Kidney epithelial cell (primary cell): Measurements from ENCODE around the gene KISS1R. TPM values are rescaled to one million over a fixed set of nuclear protein-coding genes. Genes with fewer than 3 reads are reported as not detected.
A peak's percentile ranks its signal among the peaks of the same experiment; 100 is the strongest.

Experiments
- DNase-seq: peaks from one replicate; pipeline ENCODE4 v3.0.0-alpha.2; 2010; ENCODE audit warnings: low read depth
- H3K27me3 ChIP-seq: 2 replicates; pipeline ENCODE4 v1.6.0; 2011; ENCODE audit warnings: low read length; ENCODE audit not compliant: control insufficient read depth, insufficient read depth
- H3K36me3 ChIP-seq: 2 replicates; pipeline ENCODE4 v1.5.1; 2011; ENCODE audit warnings: low read length; ENCODE audit not compliant: control insufficient read depth, insufficient read depth
- H3K4me3 ChIP-seq: 2 replicates; pipeline ENCODE4 v1.5.1; 2011; ENCODE audit warnings: low read depth, mild to moderate bottlenecking, control low read depth, low read length
- total RNA-seq: library from RNA; depleted of rRNA; stranded (reverse); fragments of >200 nt; gene quantifications from 2 replicates; pipeline ENCODE4 v1.2.3, GENCODE V29; 2015
- TF ChIP-seq, protein P1 (sequence below): IDR thresholded peaks from 2 replicates; pipeline ENCODE4 v1.5.1; 2011; ENCODE audit warnings: mild to moderate bottlenecking, moderate library complexity, low read length, control low read depth, inconsistent platforms; ENCODE audit not compliant: insufficient read depth, poor library complexity, severe bottlenecking

Gene KISS1R
- 0.75 TPM in 1 of 2 replicates, not detected in the other for total RNA-seq

DNA sequence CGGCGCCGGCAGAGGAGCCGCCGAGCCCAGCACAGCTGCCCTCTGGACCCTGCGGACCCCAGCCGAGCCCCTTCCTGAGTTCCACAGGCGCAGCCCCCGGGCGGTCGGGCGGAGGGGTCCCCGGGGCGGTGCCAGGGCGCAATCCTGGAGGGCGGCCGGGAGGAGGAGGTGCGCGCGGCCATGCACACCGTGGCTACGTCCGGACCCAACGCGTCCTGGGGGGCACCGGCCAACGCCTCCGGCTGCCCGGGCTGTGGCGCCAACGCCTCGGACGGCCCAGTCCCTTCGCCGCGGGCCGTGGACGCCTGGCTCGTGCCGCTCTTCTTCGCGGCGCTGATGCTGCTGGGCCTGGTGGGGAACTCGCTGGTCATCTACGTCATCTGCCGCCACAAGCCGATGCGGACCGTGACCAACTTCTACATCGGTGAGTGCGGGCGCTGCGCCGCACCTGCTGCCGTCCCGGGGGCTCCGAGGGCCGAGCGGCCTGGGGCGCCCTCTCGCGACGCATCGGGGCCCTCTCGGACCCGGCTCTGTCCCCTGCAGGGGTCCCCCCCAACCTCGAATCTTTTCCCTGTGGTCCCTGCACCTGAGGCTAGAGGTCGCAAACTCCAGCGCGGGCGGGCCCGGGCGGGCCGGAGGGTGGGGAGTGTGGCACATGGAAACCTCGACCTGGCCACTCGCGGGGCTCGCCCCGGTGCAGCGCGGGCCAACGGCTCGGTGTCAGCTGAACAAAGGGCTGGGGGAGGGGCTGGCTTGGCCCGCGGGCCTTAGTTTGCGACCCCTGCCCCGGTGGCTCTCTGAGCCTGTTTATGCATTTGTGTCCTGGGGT, at the start of gene KISS1R:
Gene KISS1R (plus strand): TSS at position 11 of the 829 bp plus-strand sequence. CDS start 170 bp downstream, at position 181.
- H3K4me3 ChIP-seq: peak within 1 kb of the TSS; percentile 22
- H3K27me3 ChIP-seq: peaks cover 44% of the 10 kb centered on the region
- TF ChIP-seq, protein P1, sequence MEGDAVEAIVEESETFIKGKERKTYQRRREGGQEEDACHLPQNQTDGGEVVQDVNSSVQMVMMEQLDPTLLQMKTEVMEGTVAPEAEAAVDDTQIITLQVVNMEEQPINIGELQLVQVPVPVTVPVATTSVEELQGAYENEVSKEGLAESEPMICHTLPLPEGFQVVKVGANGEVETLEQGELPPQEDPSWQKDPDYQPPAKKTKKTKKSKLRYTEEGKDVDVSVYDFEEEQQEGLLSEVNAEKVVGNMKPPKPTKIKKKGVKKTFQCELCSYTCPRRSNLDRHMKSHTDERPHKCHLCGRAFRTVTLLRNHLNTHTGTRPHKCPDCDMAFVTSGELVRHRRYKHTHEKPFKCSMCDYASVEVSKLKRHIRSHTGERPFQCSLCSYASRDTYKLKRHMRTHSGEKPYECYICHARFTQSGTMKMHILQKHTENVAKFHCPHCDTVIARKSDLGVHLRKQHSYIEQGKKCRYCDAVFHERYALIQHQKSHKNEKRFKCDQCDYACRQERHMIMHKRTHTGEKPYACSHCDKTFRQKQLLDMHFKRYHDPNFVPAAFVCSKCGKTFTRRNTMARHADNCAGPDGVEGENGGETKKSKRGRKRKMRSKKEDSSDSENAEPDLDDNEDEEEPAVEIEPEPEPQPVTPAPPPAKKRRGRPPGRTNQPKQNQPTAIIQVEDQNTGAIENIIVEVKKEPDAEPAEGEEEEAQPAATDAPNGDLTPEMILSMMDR: peak; percentile 37
- no peaks in the 10 kb centered on the region for H3K36me3 ChIP-seq
- DNase-seq: no peak

- H3K4me3 ChIP-seq: no peak overlapping the region
- DNase-seq: no peak
- TF ChIP-seq, protein P1: no peak
- H3K36me3 ChIP-seq: peaks cover 1% of the 10 kb centered on the region
- H3K27me3 ChIP-seq: no peaks in the 10 kb centered on the region
Measured at GRCh38 chr19:867855-868457, 49.2 kb upstream of the KISS1R start.

DNA sequence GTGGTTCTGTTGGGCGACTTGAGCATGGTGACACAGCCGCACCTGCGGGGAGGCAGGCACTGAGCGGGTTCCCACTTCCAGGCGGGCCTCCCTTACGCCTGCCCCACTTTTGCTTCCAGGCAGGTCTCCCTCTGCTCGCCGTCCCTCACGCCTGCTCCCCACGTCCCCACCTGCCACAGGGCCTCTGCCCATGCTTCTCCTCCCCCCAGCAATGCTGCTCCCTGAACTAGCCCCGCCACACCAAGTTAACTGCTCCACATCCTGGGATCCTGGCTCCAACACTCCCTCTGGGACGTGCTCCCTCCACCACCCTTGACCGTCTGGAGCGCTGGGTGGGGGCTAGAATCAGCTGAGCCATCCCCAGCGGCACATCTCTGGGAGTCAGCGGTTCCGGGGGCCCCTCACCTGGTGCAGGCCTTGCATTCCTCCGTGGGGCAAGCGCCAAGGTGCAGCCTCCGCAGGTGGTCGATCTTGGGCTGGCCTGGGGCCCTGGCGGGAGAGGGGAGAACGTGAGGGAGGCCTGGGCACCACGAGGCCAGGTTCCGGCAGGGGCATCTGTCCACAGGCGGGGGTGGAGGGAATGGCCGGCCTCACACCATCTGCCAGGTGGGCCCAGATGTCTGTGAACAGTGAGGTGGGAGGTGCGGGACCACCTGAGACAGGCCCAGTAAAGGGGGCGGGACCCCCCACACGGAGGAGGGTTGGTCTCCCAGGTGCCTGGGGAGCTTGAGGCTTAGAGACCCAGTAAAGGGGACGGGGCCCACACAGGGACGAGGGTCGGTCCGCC, 48.5 kb upstream of the KISS1R start:
- TF ChIP-seq, protein P1: no peak
- peaks cover 3% of the 10 kb centered on the region for H3K36me3 ChIP-seq
- no peak for DNase-seq

DNA sequence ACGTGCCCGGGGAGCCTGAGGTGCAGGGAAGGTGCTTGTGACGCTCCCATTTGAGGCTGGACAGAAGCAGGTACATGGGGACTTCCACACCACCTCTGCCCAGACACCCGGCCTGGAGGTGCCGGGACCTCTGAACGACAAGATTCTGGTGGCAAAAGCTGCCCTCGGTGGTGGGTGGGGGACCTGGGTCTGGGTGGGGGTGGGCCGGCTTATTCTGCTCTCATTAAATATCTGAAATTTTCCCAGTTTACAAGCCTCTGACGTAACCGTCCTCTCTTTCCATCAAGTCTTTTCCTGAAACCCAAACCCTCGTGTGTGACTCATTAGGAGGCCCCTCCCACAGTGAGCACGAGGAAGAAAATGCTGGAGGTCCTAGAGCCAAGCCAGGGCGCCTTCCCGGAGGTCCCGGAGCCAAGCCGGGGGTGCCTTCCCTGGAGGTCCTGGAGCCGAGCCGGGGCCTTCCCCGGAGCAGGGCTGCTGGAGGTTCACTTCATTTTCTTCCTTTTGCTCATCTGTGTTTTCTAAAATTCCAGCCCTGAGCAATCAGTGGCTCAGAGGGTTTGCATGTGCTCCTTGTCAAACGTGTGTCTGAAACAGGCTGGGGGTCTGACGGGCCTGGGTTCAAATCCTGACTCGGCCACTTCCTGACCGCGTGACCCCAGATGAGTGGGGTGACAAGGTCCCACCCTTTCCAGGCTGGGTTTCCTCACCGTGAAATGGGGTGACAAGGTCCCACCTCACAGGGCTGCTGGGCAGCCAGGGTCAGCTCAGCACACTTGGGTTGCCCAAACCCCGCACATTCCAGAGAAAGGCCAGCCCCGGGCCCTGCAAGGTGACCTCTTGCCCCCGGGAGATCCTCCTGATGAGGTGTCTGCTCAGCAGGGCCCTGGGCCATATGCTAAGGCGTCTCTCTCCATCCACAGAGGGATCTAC, 47.6 kb upstream of the KISS1R start:
- Histone ChIP-seq H3K27me3 (no peaks in the 10 kb centered on the region), H3K36me3 (peaks cover 6% of the 10 kb centered on the region), H3K4me3 (no peak overlapping the region)
- TF ChIP-seq, protein P1: no peak
- DNase-seq: no peak

More for the DNA sequence above, 48.5 kb upstream of the KISS1R start:
- Histone ChIP-seq H3K4me3 (no peak overlapping the region), H3K27me3 (no peaks in the 10 kb centered on the region)

- Histone ChIP-seq H3K36me3 (peaks cover 6% of the 10 kb centered on the region), H3K27me3 (no peaks in the 10 kb centered on the region), H3K4me3 (no peak overlapping the region)
- no peak for DNase-seq
- TF ChIP-seq, protein P1: no peak
Measured at GRCh38 chr19:870314-870713, 46.8 kb upstream of the KISS1R start.
